Activated CD4-positive, alpha-beta memory T cell treated with anti-CD3 and anti-CD28 coated beads for 36 hours (primary cell): ENCODE data around the gene PDP2. TPM values are rescaled to one million over a fixed set of nuclear protein-coding genes. Genes with fewer than 3 reads are reported as not detected.

Experiments
- total RNA-seq, 2 experiments: library from RNA; stranded (reverse); gene quantifications; one replicate each; pipeline ENCODE4 v1.2.3, GENCODE V29; 2021

The PDP2 gene
- total RNA-seq, 2 experiments from 2014 or later = 42.4 to 45.5 TPM

Other genes starting within 250 kb of the PDP2 start
- gene CMTM4, start 183.8 kb upstream of the PDP2 start, total RNA-seq = 1 to 10 TPM; 2.8 to 4.1 TPM
- 10 to 100 TPM; 37.9 to 39.1 TPM for gene DYNC1LI2, start 128.9 kb upstream of the PDP2 start, total RNA-seq
- gene TERB1, start 78.9 kb upstream of the PDP2 start, total RNA-seq = not detected
- gene NAE1, start 49.5 kb upstream of the PDP2 start, total RNA-seq = 100 to 1,000 TPM; 121 to 126 TPM
- under 1 TPM in 1 of 2 experiments, not detected in 1; 0.12 TPM for gene CA7, start 36.1 kb upstream of the PDP2 start, total RNA-seq
- not detected for gene CDH16, start 38.4 kb downstream of the PDP2 start, total RNA-seq
- under 1 TPM; 0.48 to 0.65 TPM for gene RRAD, start 45.0 kb downstream of the PDP2 start, total RNA-seq
- 100 to 1,000 TPM; 195 to 204 TPM for gene CIAO2B, start 53.9 kb downstream of the PDP2 start, total RNA-seq
- 10 to 100 TPM; 32.5 to 32.7 TPM for gene CES2, start 55.0 kb downstream of the PDP2 start, total RNA-seq
- gene CES3, start 80.8 kb downstream of the PDP2 start, total RNA-seq = 1 to 10 TPM; 1.6 to 3.0 TPM
- gene CES4A, start 108.1 kb downstream of the PDP2 start, total RNA-seq = 10 to 100 TPM; 25.0 to 25.9 TPM
- gene CBFB, start 148.6 kb downstream of the PDP2 start, total RNA-seq = 100 to 1,000 TPM; 155 to 163 TPM
- gene PHAF1, start 229.4 kb downstream of the PDP2 start, total RNA-seq = 10 to 100 TPM; 11.4 to 12.3 TPM